Choroid plexus epithelial cell (primary cell): ENCODE measurements around the gene PRSS48.

Experiments used
- DNase-seq: peaks from one replicate; pipeline ENCODE4 v3.0.0-alpha.2; 2010; ENCODE audit warnings: low read depth
- H3K4me3 ChIP-seq: 2 replicates; pipeline ENCODE4 v1.5.1; 2011; ENCODE audit warnings: low read depth, mild to moderate bottlenecking, control low read depth, low read length, moderate library complexity
- TF ChIP-seq, protein P1 (sequence below): conservative IDR thresholded peaks from 2 replicates; pipeline ENCODE4 v1.5.1; 2011; ENCODE audit warnings: low read depth, mild to moderate bottlenecking, control low read depth, inconsistent platforms, low read length, moderate library complexity

Gene PRSS48

DNA sequence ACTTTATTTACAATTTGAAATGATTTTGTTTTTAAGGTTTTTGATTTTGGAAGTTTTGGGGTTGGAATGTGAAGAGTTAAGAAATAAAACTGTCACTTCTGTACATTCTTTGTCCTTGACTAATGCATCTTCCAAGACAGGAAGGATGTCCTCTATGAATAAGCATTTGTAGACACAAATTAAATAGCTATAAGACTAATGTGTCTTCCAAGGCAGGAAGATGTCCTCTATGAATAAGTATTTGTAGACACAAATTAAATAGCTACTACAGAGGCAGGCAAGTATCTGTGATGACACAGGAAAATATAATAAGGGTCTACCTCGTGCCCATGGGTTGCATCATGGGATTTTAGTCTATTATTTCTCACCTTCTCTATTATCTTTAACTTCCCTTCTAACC, 14.5 kb downstream of the PRSS48 start:
- TF ChIP-seq, protein P1, sequence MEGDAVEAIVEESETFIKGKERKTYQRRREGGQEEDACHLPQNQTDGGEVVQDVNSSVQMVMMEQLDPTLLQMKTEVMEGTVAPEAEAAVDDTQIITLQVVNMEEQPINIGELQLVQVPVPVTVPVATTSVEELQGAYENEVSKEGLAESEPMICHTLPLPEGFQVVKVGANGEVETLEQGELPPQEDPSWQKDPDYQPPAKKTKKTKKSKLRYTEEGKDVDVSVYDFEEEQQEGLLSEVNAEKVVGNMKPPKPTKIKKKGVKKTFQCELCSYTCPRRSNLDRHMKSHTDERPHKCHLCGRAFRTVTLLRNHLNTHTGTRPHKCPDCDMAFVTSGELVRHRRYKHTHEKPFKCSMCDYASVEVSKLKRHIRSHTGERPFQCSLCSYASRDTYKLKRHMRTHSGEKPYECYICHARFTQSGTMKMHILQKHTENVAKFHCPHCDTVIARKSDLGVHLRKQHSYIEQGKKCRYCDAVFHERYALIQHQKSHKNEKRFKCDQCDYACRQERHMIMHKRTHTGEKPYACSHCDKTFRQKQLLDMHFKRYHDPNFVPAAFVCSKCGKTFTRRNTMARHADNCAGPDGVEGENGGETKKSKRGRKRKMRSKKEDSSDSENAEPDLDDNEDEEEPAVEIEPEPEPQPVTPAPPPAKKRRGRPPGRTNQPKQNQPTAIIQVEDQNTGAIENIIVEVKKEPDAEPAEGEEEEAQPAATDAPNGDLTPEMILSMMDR = no peak
- no peak for DNase-seq
- no peak overlapping the region for H3K4me3 ChIP-seq

DNA sequence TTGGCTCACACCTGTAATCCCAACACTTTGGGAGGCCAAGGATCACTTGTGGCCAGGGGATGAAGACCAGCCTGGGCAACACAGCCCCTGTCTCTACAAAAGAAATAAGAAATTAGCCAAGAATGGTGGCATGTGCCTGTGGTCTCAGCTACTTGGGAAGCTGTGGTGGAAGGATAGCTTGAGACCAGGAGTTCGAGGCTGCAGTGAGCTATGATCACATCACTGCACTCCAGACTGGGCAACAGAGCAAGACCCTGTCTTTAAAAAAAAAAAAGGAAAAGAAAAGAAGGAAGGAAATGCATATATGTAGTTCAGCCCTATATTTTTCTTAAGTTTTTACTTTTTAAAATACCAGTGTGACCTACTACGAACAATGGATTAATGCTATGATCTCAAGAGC, 15.1 kb downstream of the PRSS48 start:
- no peak overlapping the region for H3K4me3 ChIP-seq
- DNase-seq = no peak
- TF ChIP-seq, protein P1 = no peak

DNA sequence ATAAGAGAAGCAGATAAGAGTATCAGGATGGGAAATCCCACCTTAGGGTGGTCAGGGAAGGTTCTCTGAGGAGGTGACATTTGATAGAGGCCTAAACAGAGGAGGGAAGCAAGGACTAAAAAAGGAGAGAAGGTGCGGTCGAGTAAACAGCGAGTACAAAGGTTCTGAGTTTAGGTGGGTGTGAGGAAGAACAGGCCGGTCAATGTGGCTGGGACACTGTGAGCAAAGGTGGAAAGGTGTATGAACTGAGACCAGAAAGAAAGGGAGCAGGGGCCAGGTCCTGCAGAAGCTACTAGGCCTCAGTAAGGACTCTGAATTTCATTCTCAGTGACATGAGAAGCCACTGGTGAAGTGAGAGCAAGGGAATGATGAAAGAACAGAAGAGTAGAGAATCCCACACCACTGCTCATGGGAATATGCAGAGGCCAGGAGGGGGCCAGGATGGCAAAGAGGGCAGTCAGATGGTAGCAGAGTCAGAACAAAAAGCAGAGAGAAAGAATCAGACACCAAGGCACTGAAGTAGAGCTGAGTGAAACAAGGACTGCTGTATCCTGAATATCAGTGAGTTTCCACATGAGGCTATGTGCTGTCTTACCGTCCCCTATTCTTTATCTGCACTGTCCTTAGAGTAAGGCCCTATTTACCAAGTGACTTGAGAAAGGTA, 18.0 kb downstream of the PRSS48 start:
- TF ChIP-seq, protein P1 = no peak
- no peak for DNase-seq
- H3K4me3 ChIP-seq = no peak overlapping the region

DNA sequence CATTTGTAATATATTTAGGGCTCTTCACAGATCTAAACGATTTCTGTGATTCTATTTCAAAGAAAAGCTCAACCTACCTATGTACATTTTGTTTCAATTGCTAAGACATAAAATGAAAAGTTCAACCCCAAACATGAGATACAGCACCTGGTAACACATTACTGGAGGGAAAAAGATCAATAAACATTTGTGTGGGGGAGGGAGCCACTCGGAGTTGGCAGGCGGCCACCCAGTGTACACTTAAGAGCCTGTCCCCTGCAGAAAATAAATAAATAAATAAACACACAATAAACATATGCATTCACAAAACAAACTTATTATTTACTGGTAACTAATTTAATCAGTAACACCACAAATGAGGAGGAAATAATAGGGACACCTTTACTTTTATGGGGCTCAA, 19.3 kb downstream of the PRSS48 start:
- H3K4me3 ChIP-seq = no peak overlapping the region
- DNase-seq = no peak
- TF ChIP-seq, protein P1 = no peak

DNA sequence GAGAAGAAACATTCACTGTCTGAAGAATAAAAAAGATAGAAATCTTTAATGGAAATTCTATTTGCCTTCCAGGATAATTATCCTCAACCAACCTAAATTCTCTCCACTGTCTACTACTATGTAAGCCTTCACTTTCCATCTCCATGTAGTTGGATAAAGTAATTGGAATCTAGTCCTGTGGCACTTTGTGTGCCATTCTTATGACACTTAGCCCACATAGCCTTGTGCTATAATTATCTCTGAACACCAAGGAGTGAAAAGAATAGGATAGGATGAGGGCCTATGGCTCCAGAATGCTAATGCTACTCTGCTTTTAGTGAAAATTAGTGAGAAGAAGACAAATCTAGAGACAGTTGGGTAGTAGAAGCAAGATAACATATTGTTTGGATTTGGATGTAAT, 20.2 kb downstream of the PRSS48 start:
- no peak overlapping the region for H3K4me3 ChIP-seq
- TF ChIP-seq, protein P1 = no peak
- no peak for DNase-seq

DNA sequence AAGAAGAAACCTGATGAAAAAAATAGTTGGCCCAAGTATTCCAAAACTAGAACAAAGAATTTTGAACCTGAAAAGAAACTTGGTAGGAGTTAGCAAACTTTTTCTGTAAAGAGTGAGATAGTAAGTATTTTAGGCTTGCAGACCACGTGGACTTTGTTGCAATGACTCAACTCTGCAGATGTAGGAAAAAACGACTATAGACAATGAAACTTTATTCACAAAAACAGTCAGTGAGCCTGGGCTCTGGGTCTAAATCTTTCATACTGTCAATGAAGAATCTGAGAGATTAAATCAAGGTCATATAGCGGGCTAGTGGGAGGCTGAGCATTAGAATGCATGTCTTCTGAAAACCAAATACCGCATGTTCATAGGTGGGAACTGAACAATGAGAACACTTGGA, 25.5 kb downstream of the PRSS48 start:
- peak; percentile 26 for DNase-seq
- no peak overlapping the region for H3K4me3 ChIP-seq
- TF ChIP-seq, protein P1 = no peak

DNA sequence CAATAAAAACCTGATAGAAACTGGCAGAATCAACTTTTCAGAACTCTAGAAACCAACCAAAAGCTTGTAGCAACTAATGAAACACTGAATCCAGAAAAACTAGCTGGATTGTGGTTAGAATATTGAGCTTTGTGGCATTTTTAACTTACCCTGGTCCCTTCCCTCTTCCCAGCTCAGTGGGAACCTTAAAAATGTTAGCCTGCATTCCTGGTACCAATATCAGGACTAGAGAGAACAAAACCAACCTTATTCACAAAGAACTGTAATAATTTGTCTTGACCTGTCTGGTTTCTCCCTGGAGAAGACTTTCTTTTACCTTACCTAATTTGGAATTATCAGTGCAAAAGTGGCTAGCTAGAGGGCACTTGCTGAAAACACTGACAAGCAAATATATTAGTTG, 27.3 kb downstream of the PRSS48 start:
- no peak for DNase-seq
- TF ChIP-seq, protein P1 = no peak
- no peak overlapping the region for H3K4me3 ChIP-seq
